ENCODE data around the gene HOXB8. TPM values are rescaled to one million over a fixed set of nuclear protein-coding genes. Genes with fewer than 3 reads are reported as not detected.

Gene HOXB8
- total and polyA plus RNA-seq, 10 of the 15 experiments (the other 5 are each of a cell fraction or from before 2014, with no cell fraction given): 0.21 TPM; not detected in 9

- Histone ChIP-seq H2AFZ (ENCODE audit: control insufficient read depth, low read depth, low read length) (no peak overlapping the region), H3K4me1 (ENCODE audit: control insufficient read depth, insufficient read depth, low read length) (no peaks in the 10 kb centered on the region), H3K4me3 (no peak overlapping the region), H3K36me3 (ENCODE audit: control insufficient read depth in 2 of 2, insufficient read depth in 2 of 2, low read length in 1 of 2) (no peaks in the 10 kb centered on the region), H3K27ac (ENCODE audit: control insufficient read depth, insufficient read depth) (no peak overlapping the region), H3K79me2 (ENCODE audit: control insufficient read depth, insufficient read depth, low read length) (no peaks in the 10 kb centered on the region), H3K27me3 (replicated peaks in 1 of 2; ENCODE audit: control insufficient read depth in 2 of 2, insufficient read depth in 2 of 2, low read length in 1 of 2) (peaks cover 33 to 51% of the 10 kb centered on the region in 2 experiments), H3K4me2 (ENCODE audit: control insufficient read depth, insufficient read depth) (no peak overlapping the region), H4K20me1 (ENCODE audit: control insufficient read depth, insufficient read depth) (no peaks in the 10 kb centered on the region), H3K9me3 (replicated peaks; ENCODE audit: control insufficient read depth, insufficient read depth, low read length) (no peaks in the 10 kb centered on the region), H3K9ac (ENCODE audit: control insufficient read depth, insufficient read depth, low read length) (no peak overlapping the region)
- in situ Hi-C loops (cut with MboI): loop anchor here (10.0 kb wide), 1 partner anchor 777 kb away; the partner anchor contains the start of gene SCRN2
- RAD21 ChIA-PET (ENCODE audit: unreplicated experiment): interaction anchor here (1.4 kb wide), 1 partner anchor 9 kb away, joined by 8 read pairs; no protein-coding TSS in a partner anchor
- BruUV-seq (replicated peaks): no TSS peak
- DNase-seq (ENCODE audit: low read depth, low spot score) (no peak), ATAC-seq (no peak), FAIRE-seq (no peak)
- SMC1A ChIA-PET (ENCODE audit: uncharacterized antibody, unreplicated experiment): interaction anchor here (0.6 to 1.8 kb wide), 3 partner anchors 15 to 1003 kb away, joined by 3 to 7 read pairs (median 3); no protein-coding TSS in a partner anchor
- POLR2A ChIA-PET: no interaction called here
- no peak for TF ChIP-seq ESRRA (IDR thresholded peaks at IDR 0.05; ENCODE audit: low read length)
- TF ChIP-seq KDM1A (IDR thresholded peaks at IDR 0.05; ENCODE audit: borderline replicate concordance): no peak
- TF ChIP-seq ZNF24 (IDR thresholded peaks at IDR 0.05): no peak
- TF ChIP-seq NR2F1 (conservative IDR thresholded peaks at IDR 0.05): no peak
- TF ChIP-seq ZNF207 (IDR thresholded peaks at IDR 0.05; ENCODE audit: borderline replicate concordance): no peak
- no peak for TF ChIP-seq JUNB (IDR thresholded peaks at IDR 0.05)
- no peak for TF ChIP-seq RFX5 (IDR thresholded peaks at IDR 0.05; ENCODE audit: low read depth, low read length)
- intact Hi-C loops (cut with micrococcal nuclease; ENCODE audit: unreplicated experiment): no loop called here
- WGBS (ENCODE audit: insufficient coverage, insufficient replicate concordance, low lambda C conversion rate, missing lambda C conversion rate): 76% methylated on average over 39 of the region's 41 CpGs
- CTCF ChIA-PET: interaction anchor here (0.7 to 3.7 kb wide), 4 partner anchors 9 to 596 kb away, joined by 3 to 15 read pairs (median 4); no protein-coding TSS in a partner anchor
Observed at GRCh38 chr17:48621410-48622392, 6.6 kb upstream of the HOXB8 start.
